Glutamatergic neuron (in vitro differentiated cells): ENCODE results near the gene EYA4. TPM values are rescaled to one million over a fixed set of nuclear protein-coding genes. Genes with fewer than 3 reads are reported as not detected.
"Not testable (repeated sequence)": the region's sequence is repeated elsewhere in the genome, so short reads cannot be mapped to it uniquely, and the experiment has no call there.

Source experiments
- DNase-seq: peaks from one replicate; pipeline ENCODE4 v3.0.0; 2022
- H3K27ac Mint-ChIP-seq: one replicate; pipeline ENCODE4 v1.8.0; 2020; ENCODE audit warnings: mild to moderate bottlenecking, mixed read lengths, inconsistent platforms; ENCODE audit not compliant: unreplicated experiment
- H3K27me3 Mint-ChIP-seq: one replicate; pipeline ENCODE4 v1.8.0; 2020; ENCODE audit warnings: mild to moderate bottlenecking, moderate library complexity, mixed read lengths, inconsistent platforms; ENCODE audit not compliant: unreplicated experiment
- H3K36me3 Mint-ChIP-seq: one replicate; pipeline ENCODE4 v1.8.0; 2020; ENCODE audit warnings: mild to moderate bottlenecking, mixed read lengths, inconsistent platforms; ENCODE audit not compliant: unreplicated experiment
- H3K4me1 Mint-ChIP-seq: one replicate; pipeline ENCODE4 v1.8.0; 2020; ENCODE audit warnings: mild to moderate bottlenecking, low read depth, mixed read lengths, inconsistent platforms; ENCODE audit not compliant: unreplicated experiment
- H3K4me3 Mint-ChIP-seq: one replicate; pipeline ENCODE4 v1.8.0; 2020; ENCODE audit warnings: mild to moderate bottlenecking, mixed read lengths, inconsistent platforms; ENCODE audit not compliant: unreplicated experiment
- H3K9me3 Mint-ChIP-seq: one replicate; pipeline ENCODE4 v1.8.0; 2020; ENCODE audit warnings: mild to moderate bottlenecking, moderate library complexity, mixed read lengths, inconsistent platforms; ENCODE audit not compliant: unreplicated experiment
- total RNA-seq: library from RNA; stranded (reverse); fragmentation: NEBNext Ultra II Directional; extraction: Animal tissue kit (Norgen Biotek cat#: 25700); gene quantifications from one replicate; pipeline ENCODE4 v1.2.1, GENCODE V29; 2021; ENCODE audit not compliant: unreplicated experiment
- TF ChIP-seq, protein P1 (sequence below): fragments of 200-600 bp; sonication (generic); IDR thresholded peaks from one replicate; pipeline ENCODE4 v1.5.0; 2021; ENCODE audit not compliant: partially characterized antibody, unreplicated experiment

Gene EYA4
- total RNA-seq, 1 donor from 2014 or later, result not detected

DNA sequence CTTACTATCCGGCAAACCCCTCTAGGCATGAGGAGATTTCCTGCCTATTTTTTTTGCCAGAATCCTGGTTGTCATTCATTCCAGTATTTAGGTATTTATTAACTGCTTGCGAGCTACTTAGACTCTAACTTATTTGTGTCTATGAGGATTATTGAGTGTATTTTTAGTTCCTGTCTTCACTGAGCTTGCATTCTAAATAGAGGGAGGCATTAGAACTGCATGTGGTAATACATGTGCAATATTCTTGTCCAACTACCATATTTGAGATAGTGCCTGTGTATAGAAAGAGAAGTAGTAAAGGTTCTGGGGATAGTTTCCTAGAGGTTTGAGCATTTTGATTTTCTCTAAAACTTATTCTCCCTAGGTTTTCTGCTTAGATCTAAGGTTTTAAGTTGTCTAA, 308.9 kb downstream of the EYA4 start:
- H3K27me3 Mint-ChIP-seq, result peaks cover 8% of the 10 kb centered on the region
- H3K4me1 Mint-ChIP-seq, result peaks cover 31% of the 10 kb centered on the region
- H3K4me3 Mint-ChIP-seq, result no peak overlapping the region
- no peaks in the 10 kb centered on the region for H3K36me3 Mint-ChIP-seq
- H3K27ac Mint-ChIP-seq, result no peak overlapping the region
- H3K9me3 Mint-ChIP-seq, result peaks cover 18% of the 10 kb centered on the region
- TF ChIP-seq, protein P1, sequence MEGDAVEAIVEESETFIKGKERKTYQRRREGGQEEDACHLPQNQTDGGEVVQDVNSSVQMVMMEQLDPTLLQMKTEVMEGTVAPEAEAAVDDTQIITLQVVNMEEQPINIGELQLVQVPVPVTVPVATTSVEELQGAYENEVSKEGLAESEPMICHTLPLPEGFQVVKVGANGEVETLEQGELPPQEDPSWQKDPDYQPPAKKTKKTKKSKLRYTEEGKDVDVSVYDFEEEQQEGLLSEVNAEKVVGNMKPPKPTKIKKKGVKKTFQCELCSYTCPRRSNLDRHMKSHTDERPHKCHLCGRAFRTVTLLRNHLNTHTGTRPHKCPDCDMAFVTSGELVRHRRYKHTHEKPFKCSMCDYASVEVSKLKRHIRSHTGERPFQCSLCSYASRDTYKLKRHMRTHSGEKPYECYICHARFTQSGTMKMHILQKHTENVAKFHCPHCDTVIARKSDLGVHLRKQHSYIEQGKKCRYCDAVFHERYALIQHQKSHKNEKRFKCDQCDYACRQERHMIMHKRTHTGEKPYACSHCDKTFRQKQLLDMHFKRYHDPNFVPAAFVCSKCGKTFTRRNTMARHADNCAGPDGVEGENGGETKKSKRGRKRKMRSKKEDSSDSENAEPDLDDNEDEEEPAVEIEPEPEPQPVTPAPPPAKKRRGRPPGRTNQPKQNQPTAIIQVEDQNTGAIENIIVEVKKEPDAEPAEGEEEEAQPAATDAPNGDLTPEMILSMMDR, result no peak
- DNase-seq, result no peak

DNA sequence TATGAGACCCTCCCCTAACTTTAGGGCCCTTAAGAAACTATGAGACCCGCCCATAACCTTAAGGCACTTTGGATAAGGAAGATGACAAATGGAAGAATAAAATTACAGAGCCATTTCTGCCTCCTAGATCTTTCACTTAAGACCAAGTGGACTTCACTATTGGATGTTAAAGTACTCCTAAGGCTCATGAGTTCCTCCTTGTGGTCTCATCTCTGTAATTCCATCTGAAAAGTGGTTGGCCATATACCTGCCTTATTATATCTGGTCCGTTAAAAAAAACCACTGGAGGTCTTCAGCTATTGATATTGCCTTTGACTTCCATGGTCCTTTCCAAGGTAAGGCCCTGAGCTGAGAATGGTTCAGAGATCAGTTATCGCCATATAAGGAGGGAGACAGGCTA, 310.3 kb downstream of the EYA4 start:
- Mint-ChIP-seq H3K4me3 (no peak overlapping the region), H3K36me3 (no peaks in the 10 kb centered on the region), H3K9me3 (peaks cover 8% of the 10 kb centered on the region), H3K27me3 (peaks cover 1% of the 10 kb centered on the region), H3K4me1 (peaks cover 19% of the 10 kb centered on the region), H3K27ac (no peak overlapping the region)
- no peak for DNase-seq
- TF ChIP-seq, protein P1, result no peak

DNA sequence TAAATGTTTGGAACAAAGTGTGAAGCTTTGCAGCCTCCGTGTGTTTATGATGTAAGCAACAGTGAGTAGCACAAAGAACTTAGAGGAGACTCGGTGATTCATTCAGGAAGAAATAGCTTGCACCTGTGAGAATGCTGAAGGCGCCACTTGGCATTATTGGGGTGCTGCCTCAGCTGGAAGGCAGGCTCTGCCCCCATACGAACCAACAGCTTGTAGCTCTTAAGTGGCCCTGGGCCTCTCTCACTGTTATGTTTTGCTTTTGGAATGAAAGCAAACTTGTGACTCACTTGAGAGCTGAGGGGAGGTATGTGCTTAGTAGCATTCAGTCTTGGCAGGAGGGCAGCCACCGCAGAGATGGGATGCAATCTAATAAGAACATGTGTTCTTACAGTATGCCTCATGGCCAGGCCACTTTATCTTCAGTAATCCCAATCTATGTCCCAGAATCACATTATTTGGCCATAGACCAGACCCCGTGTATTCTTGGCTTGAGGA, 310.7 kb downstream of the EYA4 start:
- Mint-ChIP-seq H3K9me3 (peaks cover 8% of the 10 kb centered on the region), H3K36me3 (no peaks in the 10 kb centered on the region), H3K4me3 (no peak overlapping the region), H3K27me3 (peaks cover 1% of the 10 kb centered on the region), H3K27ac (no peak overlapping the region), H3K4me1 (peaks cover 19% of the 10 kb centered on the region)
- DNase-seq, result no peak
- TF ChIP-seq, protein P1, result no peak

DNA sequence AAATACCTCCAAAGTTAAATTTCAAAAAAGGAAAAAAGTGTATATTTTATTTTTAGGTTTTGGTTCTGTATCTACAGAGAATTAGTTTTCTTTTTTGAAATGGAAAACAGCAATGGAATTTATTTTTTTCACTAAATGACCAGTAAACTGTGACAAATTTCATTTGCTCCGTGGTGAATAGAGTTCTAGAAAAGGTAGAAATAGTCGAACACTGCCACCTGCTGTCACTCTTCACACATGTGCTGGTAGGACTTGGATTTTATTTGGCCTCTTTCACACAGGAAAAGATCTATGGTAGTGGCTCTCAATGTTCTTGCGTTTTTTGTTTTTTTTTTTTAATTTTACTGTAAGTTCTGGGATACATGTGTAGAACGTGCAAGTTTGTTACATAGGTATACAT, 312.5 kb downstream of the EYA4 start:
- TF ChIP-seq, protein P1, result peak; percentile 60
- no peak overlapping the region for H3K4me3 Mint-ChIP-seq
- peaks cover 4% of the 10 kb centered on the region for H3K9me3 Mint-ChIP-seq
- no peaks in the 10 kb centered on the region for H3K27me3 Mint-ChIP-seq
- no peak overlapping the region for H3K27ac Mint-ChIP-seq
- peaks cover 8% of the 10 kb centered on the region for H3K4me1 Mint-ChIP-seq
- no peaks in the 10 kb centered on the region for H3K36me3 Mint-ChIP-seq
- DNase-seq, result peak; percentile 35

DNA sequence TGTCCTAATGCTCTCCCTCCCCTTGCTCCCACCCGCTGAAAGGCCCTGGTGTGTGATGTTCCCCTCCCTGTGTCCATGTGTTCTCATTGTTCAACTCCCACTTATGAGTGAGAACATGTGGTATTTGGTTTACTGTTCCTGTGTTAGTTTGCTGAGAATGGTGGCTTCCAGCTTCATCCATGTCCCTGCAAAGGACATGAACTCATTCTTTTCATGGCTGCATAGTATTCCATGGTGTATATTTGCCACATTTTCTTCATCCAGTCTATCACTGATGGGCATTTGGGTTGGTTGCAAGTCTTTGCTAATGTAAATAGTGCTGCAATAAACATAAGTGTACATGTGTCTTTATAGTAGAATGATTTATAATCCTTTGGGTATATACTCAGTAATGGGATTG, 313.0 kb downstream of the EYA4 start:
- H3K27ac Mint-ChIP-seq, H3K27me3 Mint-ChIP-seq, H3K4me1 Mint-ChIP-seq, H3K36me3 Mint-ChIP-seq, H3K9me3 Mint-ChIP-seq, H3K4me3 Mint-ChIP-seq, DNase-seq: not testable (repeated sequence)

DNA sequence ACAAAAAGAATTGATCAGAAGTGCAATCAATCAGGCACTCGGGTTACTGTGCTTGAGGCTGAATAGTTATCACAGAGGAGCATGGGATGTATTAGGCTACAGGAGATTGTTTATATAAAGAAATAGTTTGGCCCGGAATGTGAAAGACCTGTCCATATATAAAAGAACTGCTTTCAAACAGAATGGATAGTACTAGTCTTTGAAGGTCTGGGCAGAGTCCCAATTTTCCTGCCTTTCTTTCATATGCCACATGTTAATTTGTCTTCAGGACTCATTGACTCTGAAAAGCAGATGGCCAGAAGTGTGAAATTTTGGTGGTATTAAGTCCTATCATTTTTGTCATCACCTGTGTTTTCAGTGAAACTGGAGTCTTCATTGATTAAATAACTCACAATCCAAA, 314.5 kb downstream of the EYA4 start:
- H3K9me3 Mint-ChIP-seq, result peaks cover 10% of the 10 kb centered on the region
- H3K27me3 Mint-ChIP-seq, result peaks cover 3% of the 10 kb centered on the region
- H3K4me3 Mint-ChIP-seq, result no peak overlapping the region
- TF ChIP-seq, protein P1, result no peak
- no peaks in the 10 kb centered on the region for H3K4me1 Mint-ChIP-seq
- DNase-seq, result no peak
- no peak overlapping the region for H3K27ac Mint-ChIP-seq
- H3K36me3 Mint-ChIP-seq, result peaks cover 7% of the 10 kb centered on the region
